HCT116 (cell line): ENCODE data around the gene MINDY4. TPM values are rescaled to one million over a fixed set of nuclear protein-coding genes. Genes with fewer than 3 reads are reported as not detected.

Source experiments
- ATAC-seq: fragments of 200-7000 bp; cut with Tn5 transposase; 2 replicates; pipeline ENCODE4 v1.9.1; 2020; ENCODE audit warnings: mild to moderate bottlenecking, moderate library complexity
- BruUV-seq: library from RNA; stranded (reverse); fragments of 400-500 nt; replicated peaks from 2 replicates; lab custom pipeline; 2021; lab: Mats Ljungman, UMichigan
- CTCF ChIA-PET: fragments of 300-600 bp; sonication (Branson Sonifier 250); formaldehyde crosslinking; loops from one replicate; lab custom pipeline; 2021; ENCODE audit warnings: antibody characterized with exemption; lab: Charles Lee
- POLR2A ChIA-PET: fragments of 300-600, 350-600 bp; sonication (Branson Sonifier 250); formaldehyde crosslinking; loops from one replicate; lab custom pipeline; 2021; ENCODE audit warnings: antibody characterized with exemption; lab: Charles Lee
- RAD21 ChIA-PET, 2 experiments: fragments of 300-600 bp; sonication (Branson Sonifier 250); formaldehyde crosslinking; loops; one replicate each; lab custom pipeline; 2023; ENCODE audit warnings: low total read pairs in 2 of 2; ENCODE audit not compliant: uncharacterized antibody in 2 of 2, unreplicated experiment in 2 of 2, low non-redundant PET in 1 of 2; lab: Charles Lee
- DNase-seq: peaks from one replicate; pipeline ENCODE4 v3.0.0-alpha.2; 2010; ENCODE audit warnings: low read depth, low spot score
- H2AFZ ChIP-seq: fragments of 200-600 bp; shearing (Covaris generic), sonication (generic); 2 replicates; pipeline ENCODE4 v1.6.1; 2017; ENCODE audit warnings: low read depth, mixed run types, mixed read lengths, antibody characterized with exemption, low read length; ENCODE audit not compliant: poor library complexity, severe bottlenecking
- H3K27ac ChIP-seq: 2 replicates; pipeline ENCODE4 v1.5.1; 2012; ENCODE audit warnings: low read depth, low read length
- H3K27me3 ChIP-seq: fragments of 200-600 bp; sonication (generic); 2 replicates; pipeline ENCODE4 v1.6.1; 2016; ENCODE audit warnings: mixed run types, low read length, mixed read lengths; ENCODE audit not compliant: insufficient read depth
- H3K36me3 ChIP-seq, 2 experiments: fragments of 200-500 bp in 1 of 2; fragments of 200-600 bp in 1 of 2; sonication (Bioruptor generic) in 1 of 2; sonication (generic) in 1 of 2; 2 replicates each; pipeline versions ENCODE4 v1.5.1 to v1.6.1; 2014 to 2016; ENCODE audit warnings: low read length in 2 of 2, inconsistent platforms in 1 of 2, mixed read lengths in 1 of 2, mixed run types in 1 of 2; ENCODE audit not compliant: insufficient read depth in 2 of 2, control insufficient read depth in 1 of 2
- H3K4me1 ChIP-seq, 2 experiments: fragments of 200-600 bp in 1 of 2; sonication (generic) in 1 of 2; 2 replicates each; pipeline versions ENCODE4 v1.5.1 to v1.6.1; 2012 to 2017; ENCODE audit warnings: low read length in 2 of 2, inconsistent platforms in 1 of 2, mild to moderate bottlenecking in 1 of 2, mixed read lengths in 1 of 2, mixed run types in 1 of 2, moderate library complexity in 1 of 2; ENCODE audit not compliant: insufficient read depth in 2 of 2, control insufficient read depth in 1 of 2
- H3K4me2 ChIP-seq: fragments of 200-600 bp; sonication (generic); 2 replicates; pipeline ENCODE4 v1.6.1; 2017; ENCODE audit warnings: mixed run types, low read length, mixed read lengths
- H3K4me3 ChIP-seq, 2 experiments: fragments of 200-600 bp in 1 of 2; sonication (generic) in 1 of 2; replicated peaks in 1 of 2; 2 replicates each; pipeline ENCODE4 v1.5.1; 2011 to 2016; ENCODE audit warnings: low read length in 2 of 2, control low read depth in 1 of 2, low read depth in 1 of 2, mild to moderate bottlenecking in 1 of 2, mixed read lengths in 1 of 2, mixed run types in 1 of 2
- H3K79me2 ChIP-seq: fragments of 200-600 bp; sonication (generic); 2 replicates; pipeline ENCODE4 v1.6.1; 2017; ENCODE audit warnings: mild to moderate bottlenecking, mixed run types, low read length, moderate library complexity, mixed read lengths; ENCODE audit not compliant: insufficient read depth
- H3K9ac ChIP-seq: fragments of 200-600 bp; sonication (generic); 2 replicates; pipeline ENCODE4 v1.6.1; 2016; ENCODE audit warnings: low read length, mixed read lengths
- H3K9me2 ChIP-seq: fragments of 200-600 bp; sonication (generic), shearing (Covaris generic); 2 replicates; pipeline ENCODE4 v1.6.1; 2017; ENCODE audit warnings: mixed run types, mild to moderate bottlenecking, moderate library complexity; ENCODE audit not compliant: insufficient read depth
- H3K9me3 ChIP-seq, 2 experiments: fragments of 200-500 bp in 1 of 2; fragments of 200-600 bp in 1 of 2; sonication (Bioruptor generic) in 1 of 2; sonication (generic) in 1 of 2; 2 replicates each; pipeline ENCODE4 v1.6.1; 2014 to 2017; ENCODE audit warnings: low read length in 2 of 2, mixed read lengths in 2 of 2, inconsistent platforms in 1 of 2, low read depth in 1 of 2, mild to moderate bottlenecking in 1 of 2, mixed run types in 1 of 2, moderate library complexity in 1 of 2; ENCODE audit not compliant: control insufficient read depth in 1 of 2, insufficient read depth in 1 of 2
- H4K20me1 ChIP-seq: fragments of 200-600 bp; sonication (generic), shearing (Covaris generic); 2 replicates; pipeline ENCODE4 v1.6.1; 2017; ENCODE audit warnings: mixed run types, mild to moderate bottlenecking, moderate library complexity; ENCODE audit not compliant: insufficient read depth
- CBX3 ChIP-seq: IDR thresholded peaks from 2 replicates; pipeline ENCODE4 v1.6.1; 2012; ENCODE audit warnings: low read depth
- CEBPB ChIP-seq: IDR thresholded peaks from 2 replicates; pipeline ENCODE4 v1.6.1; 2012; ENCODE audit warnings: low read depth
- EZH2 ChIP-seq: fragments of 200-600 bp; sonication (generic); IDR thresholded peaks from 2 replicates; pipeline ENCODE4 v1.6.1; 2017; ENCODE audit warnings: antibody characterized with exemption, mixed run types
- FOSL1 ChIP-seq: IDR thresholded peaks from 2 replicates; pipeline ENCODE4 v1.6.1; 2012; ENCODE audit warnings: low read depth
- JUND ChIP-seq: IDR thresholded peaks from 2 replicates; pipeline ENCODE4 v1.6.1; 2012
- MAX ChIP-seq: IDR thresholded peaks from 2 replicates; pipeline ENCODE4 v1.6.1; 2012
- POLR2AphosphoS5 ChIP-seq: IDR thresholded peaks from 2 replicates; pipeline ENCODE4 v1.6.1; 2011; ENCODE audit warnings: mild to moderate bottlenecking, low read depth, low read length, moderate library complexity
- SIN3A ChIP-seq: IDR thresholded peaks from 2 replicates; pipeline ENCODE4 v1.6.1; 2012; ENCODE audit warnings: low read depth
- SP1 ChIP-seq: IDR thresholded peaks from 2 replicates; pipeline ENCODE4 v1.6.1; 2012; ENCODE audit warnings: low read depth
- SRF ChIP-seq: IDR thresholded peaks from 2 replicates; pipeline ENCODE4 v1.6.1; 2012; ENCODE audit warnings: low read depth
- YY1 ChIP-seq: IDR thresholded peaks from 2 replicates; pipeline ENCODE4 v1.6.1; 2011; ENCODE audit warnings: low read length, low read depth, moderate library complexity, mild to moderate bottlenecking; ENCODE audit not compliant: insufficient replicate concordance; ENCODE audit errors: extremely low read depth
- ZNF274 ChIP-seq: fragments of 200-500 bp; sonication (Bioruptor generic); IDR thresholded peaks from 2 replicates; pipeline ENCODE4 v1.6.1; 2014; ENCODE audit warnings: mild to moderate bottlenecking, low read depth, low read length, inconsistent platforms
- intact Hi-C: fragments of 100-400 bp; cut with micrococcal nuclease; formaldehyde crosslinking; loops from 2 replicates; pipeline ENCODE4 v1.10.0; 2022
- total RNA-seq: library from RNA; stranded (reverse); gene quantifications from one replicate; pipeline ENCODE4 v1.2.1, GENCODE V29; 2021; ENCODE audit not compliant: unreplicated experiment
- TF ChIP-seq, protein P1 (sequence below): IDR thresholded peaks from 2 replicates; pipeline ENCODE4 v1.6.1; 2012; ENCODE audit warnings: low read depth

MINDY4 gene
- total RNA-seq, 1 experiment from 2014 or later = 6.1 TPM

GRCh38 chr7:30897770-30898169, 126.6 kb downstream of the MINDY4 start (continued):
- TF ChIP-seq CEBPB (no peak), YY1 (no peak)
- TF ChIP-seq, all 23 proteins: peak for 0

- DNase-seq (no peak), ATAC-seq (no peak)
- Histone ChIP-seq H3K4me3 (no peak overlapping the region), H3K9me3 (no peaks in the 10 kb centered on the region), H3K27me3 (no peaks in the 10 kb centered on the region), H3K9me2 (no peaks in the 10 kb centered on the region), H2AFZ (no peak overlapping the region), H4K20me1 (no peaks in the 10 kb centered on the region), H3K4me2 (no peak overlapping the region), H3K36me3 (no peaks in the 10 kb centered on the region), H3K79me2 (no peaks in the 10 kb centered on the region), H3K9ac (no peak overlapping the region), H3K27ac (no peak overlapping the region), H3K4me1 (peaks cover 0 to 3% of the 10 kb centered on the region in 2 experiments; a peak in 1 of 4 replicates)
- ChIA-PET CTCF (interaction anchor here (1.3 kb wide), 1 partner anchor 40 kb away, joined by 3 read pairs; no protein-coding TSS in a partner anchor), POLR2A (interaction anchor here (0.7 kb wide), 1 partner anchor 763 kb away, joined by 4 read pairs; the partner anchor contains the start of gene MTURN), RAD21 (no interaction called here)
- no peak for TF ChIP-seq EZH2
- TF ChIP-seq, protein P1, sequence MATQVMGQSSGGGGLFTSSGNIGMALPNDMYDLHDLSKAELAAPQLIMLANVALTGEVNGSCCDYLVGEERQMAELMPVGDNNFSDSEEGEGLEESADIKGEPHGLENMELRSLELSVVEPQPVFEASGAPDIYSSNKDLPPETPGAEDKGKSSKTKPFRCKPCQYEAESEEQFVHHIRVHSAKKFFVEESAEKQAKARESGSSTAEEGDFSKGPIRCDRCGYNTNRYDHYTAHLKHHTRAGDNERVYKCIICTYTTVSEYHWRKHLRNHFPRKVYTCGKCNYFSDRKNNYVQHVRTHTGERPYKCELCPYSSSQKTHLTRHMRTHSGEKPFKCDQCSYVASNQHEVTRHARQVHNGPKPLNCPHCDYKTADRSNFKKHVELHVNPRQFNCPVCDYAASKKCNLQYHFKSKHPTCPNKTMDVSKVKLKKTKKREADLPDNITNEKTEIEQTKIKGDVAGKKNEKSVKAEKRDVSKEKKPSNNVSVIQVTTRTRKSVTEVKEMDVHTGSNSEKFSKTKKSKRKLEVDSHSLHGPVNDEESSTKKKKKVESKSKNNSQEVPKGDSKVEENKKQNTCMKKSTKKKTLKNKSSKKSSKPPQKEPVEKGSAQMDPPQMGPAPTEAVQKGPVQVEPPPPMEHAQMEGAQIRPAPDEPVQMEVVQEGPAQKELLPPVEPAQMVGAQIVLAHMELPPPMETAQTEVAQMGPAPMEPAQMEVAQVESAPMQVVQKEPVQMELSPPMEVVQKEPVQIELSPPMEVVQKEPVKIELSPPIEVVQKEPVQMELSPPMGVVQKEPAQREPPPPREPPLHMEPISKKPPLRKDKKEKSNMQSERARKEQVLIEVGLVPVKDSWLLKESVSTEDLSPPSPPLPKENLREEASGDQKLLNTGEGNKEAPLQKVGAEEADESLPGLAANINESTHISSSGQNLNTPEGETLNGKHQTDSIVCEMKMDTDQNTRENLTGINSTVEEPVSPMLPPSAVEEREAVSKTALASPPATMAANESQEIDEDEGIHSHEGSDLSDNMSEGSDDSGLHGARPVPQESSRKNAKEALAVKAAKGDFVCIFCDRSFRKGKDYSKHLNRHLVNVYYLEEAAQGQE = no peak
- TF ChIP-seq SRF = no peak
- TF ChIP-seq CBX3 = no peak
- no peak for TF ChIP-seq POLR2AphosphoS5
- no peak for TF ChIP-seq ZNF274
- no peak for TF ChIP-seq SIN3A
- no peak for TF ChIP-seq CEBPB
- TF ChIP-seq FOSL1 = no peak
- no peak for TF ChIP-seq SP1
- no peak for TF ChIP-seq MAX
- no peak for TF ChIP-seq YY1
- no peak for TF ChIP-seq JUND
- intact Hi-C loops = no loop called here
- BruUV-seq = no TSS peak
Measured at GRCh38 chr7:30898411-30898810, 127.2 kb downstream of the MINDY4 start.
